ENCODE results near the gene MXRA7. TPM values are rescaled to one million over a fixed set of nuclear protein-coding genes. Genes with fewer than 3 reads are reported as not detected.

MXRA7 gene
- total RNA-seq, 2 experiments from 2014 or later, result 1.6 to 4.9 TPM

DNA sequence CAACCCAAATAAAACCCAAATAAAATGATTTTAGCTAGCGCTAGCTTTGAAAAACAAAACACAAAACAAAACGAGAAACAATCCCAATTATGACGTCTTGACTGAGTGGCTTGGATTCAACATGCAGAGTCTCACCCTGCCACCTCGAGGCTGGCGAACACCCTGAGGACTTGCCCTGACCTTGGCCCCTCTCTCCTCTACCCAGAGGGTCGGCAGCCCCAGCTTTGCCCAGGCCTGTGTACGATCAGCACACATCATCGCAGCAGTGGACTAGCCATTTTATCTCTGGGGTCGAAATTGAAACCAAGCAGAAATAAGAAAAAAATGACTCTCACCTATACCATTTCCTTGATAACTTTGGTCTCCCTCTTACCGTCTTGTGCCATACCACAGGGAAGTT, 10.7 kb upstream of the MXRA7 start:
- CTCF ChIA-PET (ENCODE audit: unreplicated experiment), result no interaction called here
- H2AFZ ChIP-seq (ENCODE audit: low read length), result no peak overlapping the region
- POLR2A ChIA-PET, result interaction anchor here (0.6 kb wide), 1 partner anchor 44 kb away, joined by 4 read pairs; no protein-coding TSS in a partner anchor

DNA sequence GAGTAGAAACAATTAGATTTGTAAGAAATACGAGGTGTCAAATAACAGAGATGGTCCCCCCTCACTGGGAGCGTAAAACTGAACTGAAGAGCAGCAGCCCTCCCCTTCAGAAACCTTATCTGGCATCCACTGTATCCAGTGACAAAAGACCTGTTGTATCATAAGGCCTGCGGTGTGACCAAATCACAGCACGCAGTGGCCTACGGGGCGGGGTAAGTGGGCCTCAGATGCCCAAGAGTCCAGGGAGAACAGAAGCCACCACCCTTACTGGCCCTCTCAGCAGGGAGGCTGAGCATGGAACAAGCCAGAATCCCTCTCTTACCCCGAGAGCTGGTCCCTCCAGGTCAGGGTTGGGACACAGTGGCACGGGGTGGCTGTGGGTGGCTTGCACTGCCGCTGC, 10.2 kb upstream of the MXRA7 start:
- BruUV-seq (replicated peaks), result no TSS peak
- ChIA-PET POLR2A (no interaction called here), CTCF (ENCODE audit: unreplicated experiment) (no interaction called here)
- peaks cover 94% of the 10 kb centered on the region for H3K36me3 ChIP-seq (ENCODE audit: insufficient read depth, low read length)
- H3K4me3 ChIP-seq (ENCODE audit: low read depth, low read length, poor library complexity, severe bottlenecking), result no peak overlapping the region
- no peak overlapping the region for H2AFZ ChIP-seq (ENCODE audit: low read length)
- intact Hi-C loops (cut with micrococcal nuclease; ENCODE audit: unreplicated experiment), result no loop called here
- H3K4me2 ChIP-seq (ENCODE audit: low read length), result no peak overlapping the region
- no peak for DNase-seq (ENCODE audit: low spot score)
- no peak for TF ChIP-seq EZH2phosphoT487 (IDR thresholded peaks at IDR 0.05; ENCODE audit: borderline replicate concordance, low read depth, low read length)
- TF ChIP-seq CTCF (conservative IDR thresholded peaks at IDR 0.05; ENCODE audit: low read length), result no peak
- no peaks in the 10 kb centered on the region for H4K20me1 ChIP-seq (ENCODE audit: insufficient read depth, low read length)
- no peaks in the 10 kb centered on the region for H3K9me3 ChIP-seq (ENCODE audit: low read length)
- H3K27ac ChIP-seq (ENCODE audit: low read depth, low read length, poor library complexity, severe bottlenecking), result no peak overlapping the region
- H3K9me2 ChIP-seq (ENCODE audit: insufficient read depth, low read length), result no peaks in the 10 kb centered on the region
- H3K4me1 ChIP-seq (ENCODE audit: insufficient read depth, low read length, poor library complexity, severe bottlenecking), result peaks cover 12% of the 10 kb centered on the region
- H3K79me2 ChIP-seq (ENCODE audit: insufficient read depth, low read depth, low read length), result peaks cover 31% of the 10 kb centered on the region

More for the DNA sequence above, 10.7 kb upstream of the MXRA7 start:
- Histone ChIP-seq H3K9me3 (ENCODE audit: low read length) (no peaks in the 10 kb centered on the region), H3K9me2 (ENCODE audit: insufficient read depth, low read length) (no peaks in the 10 kb centered on the region), H3K36me3 (ENCODE audit: insufficient read depth, low read length) (peaks cover 89% of the 10 kb centered on the region), H3K27ac (ENCODE audit: low read depth, low read length, poor library complexity, severe bottlenecking) (no peak overlapping the region), H4K20me1 (ENCODE audit: insufficient read depth, low read length) (no peaks in the 10 kb centered on the region), H3K4me1 (ENCODE audit: insufficient read depth, low read length, poor library complexity, severe bottlenecking) (peaks cover 12% of the 10 kb centered on the region), H3K79me2 (ENCODE audit: insufficient read depth, low read depth, low read length) (peaks cover 31% of the 10 kb centered on the region), H3K4me2 (ENCODE audit: low read length) (no peak overlapping the region), H3K4me3 (ENCODE audit: low read depth, low read length, poor library complexity, severe bottlenecking) (no peak overlapping the region)
- intact Hi-C loops (cut with micrococcal nuclease; ENCODE audit: unreplicated experiment), result no loop called here
- no peak for DNase-seq (ENCODE audit: low spot score)
- no TSS peak for BruUV-seq (replicated peaks)
- TF ChIP-seq EZH2phosphoT487 (IDR thresholded peaks at IDR 0.05; ENCODE audit: borderline replicate concordance, low read depth, low read length) (no peak), CTCF (conservative IDR thresholded peaks at IDR 0.05; ENCODE audit: low read length) (no peak)

DNA sequence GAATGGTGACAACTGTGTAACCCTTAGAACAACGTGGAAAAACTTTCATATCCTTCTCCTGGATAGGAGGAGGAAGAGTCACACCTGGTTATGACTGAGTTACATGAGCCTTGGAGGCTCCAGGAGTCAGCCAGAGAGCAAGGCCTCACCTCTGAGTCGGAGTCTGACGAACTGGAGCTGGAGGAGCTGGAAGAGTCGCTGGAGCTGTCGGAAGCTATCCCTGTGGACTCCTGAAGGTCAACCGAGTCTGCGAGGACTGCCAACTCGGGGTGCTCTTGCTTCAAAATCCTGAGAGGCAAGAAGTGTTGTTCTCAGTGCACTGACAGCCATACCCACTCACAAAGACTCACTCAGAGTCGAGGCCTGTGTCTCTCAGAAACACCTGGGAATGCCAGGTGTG, 9.4 kb upstream of the MXRA7 start:
- CTCF ChIA-PET (ENCODE audit: unreplicated experiment), result no interaction called here
- peaks cover 15% of the 10 kb centered on the region for H3K4me1 ChIP-seq (ENCODE audit: insufficient read depth, low read length, poor library complexity, severe bottlenecking)

More for the DNA sequence above, 9.4 kb upstream of the MXRA7 start:
- no TSS peak for BruUV-seq (replicated peaks)
- POLR2A ChIA-PET, result no interaction called here
- Histone ChIP-seq H3K27ac (ENCODE audit: low read depth, low read length, poor library complexity, severe bottlenecking) (no peak overlapping the region), H4K20me1 (ENCODE audit: insufficient read depth, low read length) (no peaks in the 10 kb centered on the region), H3K36me3 (ENCODE audit: insufficient read depth, low read length) (peaks cover 97% of the 10 kb centered on the region), H3K9me2 (ENCODE audit: insufficient read depth, low read length) (no peaks in the 10 kb centered on the region), H3K79me2 (ENCODE audit: insufficient read depth, low read depth, low read length) (peaks cover 24% of the 10 kb centered on the region), H2AFZ (ENCODE audit: low read length) (no peak overlapping the region), H3K4me2 (ENCODE audit: low read length) (no peak overlapping the region), H3K4me3 (ENCODE audit: low read depth, low read length, poor library complexity, severe bottlenecking) (no peak overlapping the region), H3K9me3 (ENCODE audit: low read length) (no peaks in the 10 kb centered on the region)
- TF ChIP-seq EZH2phosphoT487 (IDR thresholded peaks at IDR 0.05; ENCODE audit: borderline replicate concordance, low read depth, low read length) (no peak), CTCF (conservative IDR thresholded peaks at IDR 0.05; ENCODE audit: low read length) (no peak)
- intact Hi-C loops (cut with micrococcal nuclease; ENCODE audit: unreplicated experiment), result no loop called here
- DNase-seq (ENCODE audit: low spot score), result no peak

All from OCI-LY7 (cell line).